Measurements from ENCODE around the gene BRINP3.

BRINP3 gene

DNA sequence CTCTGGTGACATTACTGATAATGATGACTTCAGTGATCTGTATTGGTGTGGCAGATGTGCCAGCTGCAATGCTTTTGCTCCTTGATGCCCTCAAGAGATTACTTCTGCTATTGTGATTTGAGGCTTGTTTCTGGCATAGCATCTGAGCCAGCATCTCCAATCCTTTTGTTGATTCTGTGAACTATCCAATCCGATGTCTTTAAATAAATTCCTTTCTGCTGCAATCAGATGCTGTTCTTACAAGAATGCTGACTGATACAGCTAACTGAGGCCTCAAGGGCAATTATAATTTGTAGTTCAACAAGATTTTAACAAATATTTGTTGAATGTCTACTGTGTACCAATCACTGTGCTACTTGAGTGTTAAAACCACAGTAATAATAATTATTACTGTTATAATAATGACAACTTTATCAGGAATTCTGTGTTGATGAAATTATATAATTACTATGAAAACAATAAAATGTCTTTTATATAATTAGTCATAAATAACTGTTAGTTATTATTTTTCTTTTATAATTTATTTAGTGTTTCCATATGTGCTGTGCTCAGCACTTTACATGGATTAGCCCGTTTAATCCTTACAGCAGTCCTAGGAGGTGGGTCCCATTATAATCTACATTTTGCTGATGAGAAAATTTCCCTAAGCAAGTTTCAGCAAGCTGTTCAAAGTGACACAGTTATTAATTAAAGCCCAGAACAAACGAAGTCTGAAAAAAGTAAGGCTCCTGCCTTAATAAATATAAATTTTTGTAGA is 308.2 kb downstream of the BRINP3 start:
- H3K9ac ChIP-seq (ENCODE audit: low read length): no peak overlapping the region
- H2AFZ ChIP-seq (ENCODE audit: low read depth, low read length, severe bottlenecking): no peak overlapping the region
- H3K9me2 ChIP-seq (replicated peaks; ENCODE audit: insufficient read depth, low read length): no peaks in the 10 kb centered on the region
- no peaks in the 10 kb centered on the region for H3K9me3 ChIP-seq (ENCODE audit: insufficient read depth, low read length)
- no peak overlapping the region for H3K4me2 ChIP-seq (ENCODE audit: low read depth, low read length, poor library complexity, severe bottlenecking)
- no peak overlapping the region for H3K27ac ChIP-seq (ENCODE audit: low read depth, low read length)
- H3K36me3 ChIP-seq (ENCODE audit: low read length): no peaks in the 10 kb centered on the region
- H3F3A ChIP-seq (ENCODE audit: insufficient read depth): no peaks in the 10 kb centered on the region
- TF ChIP-seq EZH2phosphoT487 (conservative IDR thresholded peaks at IDR 0.05; ENCODE audit: low read length): no peak
- TF ChIP-seq, protein P1, sequence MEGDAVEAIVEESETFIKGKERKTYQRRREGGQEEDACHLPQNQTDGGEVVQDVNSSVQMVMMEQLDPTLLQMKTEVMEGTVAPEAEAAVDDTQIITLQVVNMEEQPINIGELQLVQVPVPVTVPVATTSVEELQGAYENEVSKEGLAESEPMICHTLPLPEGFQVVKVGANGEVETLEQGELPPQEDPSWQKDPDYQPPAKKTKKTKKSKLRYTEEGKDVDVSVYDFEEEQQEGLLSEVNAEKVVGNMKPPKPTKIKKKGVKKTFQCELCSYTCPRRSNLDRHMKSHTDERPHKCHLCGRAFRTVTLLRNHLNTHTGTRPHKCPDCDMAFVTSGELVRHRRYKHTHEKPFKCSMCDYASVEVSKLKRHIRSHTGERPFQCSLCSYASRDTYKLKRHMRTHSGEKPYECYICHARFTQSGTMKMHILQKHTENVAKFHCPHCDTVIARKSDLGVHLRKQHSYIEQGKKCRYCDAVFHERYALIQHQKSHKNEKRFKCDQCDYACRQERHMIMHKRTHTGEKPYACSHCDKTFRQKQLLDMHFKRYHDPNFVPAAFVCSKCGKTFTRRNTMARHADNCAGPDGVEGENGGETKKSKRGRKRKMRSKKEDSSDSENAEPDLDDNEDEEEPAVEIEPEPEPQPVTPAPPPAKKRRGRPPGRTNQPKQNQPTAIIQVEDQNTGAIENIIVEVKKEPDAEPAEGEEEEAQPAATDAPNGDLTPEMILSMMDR (IDR thresholded peaks at IDR 0.05; ENCODE audit: insufficient read depth, low read length, poor library complexity, severe bottlenecking): no peak
- H3K4me3 ChIP-seq (ENCODE audit: insufficient read depth, low read length, poor library complexity, severe bottlenecking): no peak overlapping the region
- no peaks in the 10 kb centered on the region for H3K27me3 ChIP-seq (ENCODE audit: low read length)
- H4K20me1 ChIP-seq (ENCODE audit: low read depth, low read length): no peaks in the 10 kb centered on the region
- no peaks in the 10 kb centered on the region for H3K79me2 ChIP-seq (ENCODE audit: insufficient read depth, low read length)

DNA sequence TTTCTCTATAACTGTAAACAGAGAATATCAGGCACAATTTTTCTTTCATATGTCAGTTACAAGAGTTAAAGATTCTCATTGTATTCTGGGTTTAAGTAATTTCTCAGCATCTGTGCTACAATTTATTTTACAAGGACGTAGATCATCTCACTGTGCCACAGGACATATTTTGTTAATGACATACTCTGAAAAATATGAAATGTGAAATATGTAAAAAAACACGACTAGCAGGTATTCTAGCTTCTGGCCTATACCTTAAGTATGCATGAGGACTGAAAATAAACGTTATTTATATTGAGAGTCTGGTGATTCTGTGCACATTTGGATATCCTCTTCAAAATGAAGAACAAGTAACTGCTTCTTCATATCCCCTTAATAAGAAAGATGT is 308.8 kb downstream of the BRINP3 start:
- H3K4me2 ChIP-seq (ENCODE audit: low read depth, low read length, poor library complexity, severe bottlenecking): no peak overlapping the region
- no peak overlapping the region for H3K27ac ChIP-seq (ENCODE audit: low read depth, low read length)
- H3K4me3 ChIP-seq (ENCODE audit: insufficient read depth, low read length, poor library complexity, severe bottlenecking): no peak overlapping the region
- H3F3A ChIP-seq (ENCODE audit: insufficient read depth): no peaks in the 10 kb centered on the region
- no peaks in the 10 kb centered on the region for H3K36me3 ChIP-seq (ENCODE audit: low read length)
- TF ChIP-seq, protein P1 (IDR thresholded peaks at IDR 0.05; ENCODE audit: insufficient read depth, low read length, poor library complexity, severe bottlenecking): no peak
- no peak for TF ChIP-seq EZH2phosphoT487 (conservative IDR thresholded peaks at IDR 0.05; ENCODE audit: low read length)
- no peaks in the 10 kb centered on the region for H3K79me2 ChIP-seq (ENCODE audit: insufficient read depth, low read length)
- H3K9me2 ChIP-seq (replicated peaks; ENCODE audit: insufficient read depth, low read length): no peaks in the 10 kb centered on the region
- H3K27me3 ChIP-seq (ENCODE audit: low read length): no peaks in the 10 kb centered on the region
- H2AFZ ChIP-seq (ENCODE audit: low read depth, low read length, severe bottlenecking): no peak overlapping the region
- H3K9me3 ChIP-seq (ENCODE audit: insufficient read depth, low read length): no peaks in the 10 kb centered on the region
- H4K20me1 ChIP-seq (ENCODE audit: low read depth, low read length): no peaks in the 10 kb centered on the region
- no peak overlapping the region for H3K9ac ChIP-seq (ENCODE audit: low read length)

DNA sequence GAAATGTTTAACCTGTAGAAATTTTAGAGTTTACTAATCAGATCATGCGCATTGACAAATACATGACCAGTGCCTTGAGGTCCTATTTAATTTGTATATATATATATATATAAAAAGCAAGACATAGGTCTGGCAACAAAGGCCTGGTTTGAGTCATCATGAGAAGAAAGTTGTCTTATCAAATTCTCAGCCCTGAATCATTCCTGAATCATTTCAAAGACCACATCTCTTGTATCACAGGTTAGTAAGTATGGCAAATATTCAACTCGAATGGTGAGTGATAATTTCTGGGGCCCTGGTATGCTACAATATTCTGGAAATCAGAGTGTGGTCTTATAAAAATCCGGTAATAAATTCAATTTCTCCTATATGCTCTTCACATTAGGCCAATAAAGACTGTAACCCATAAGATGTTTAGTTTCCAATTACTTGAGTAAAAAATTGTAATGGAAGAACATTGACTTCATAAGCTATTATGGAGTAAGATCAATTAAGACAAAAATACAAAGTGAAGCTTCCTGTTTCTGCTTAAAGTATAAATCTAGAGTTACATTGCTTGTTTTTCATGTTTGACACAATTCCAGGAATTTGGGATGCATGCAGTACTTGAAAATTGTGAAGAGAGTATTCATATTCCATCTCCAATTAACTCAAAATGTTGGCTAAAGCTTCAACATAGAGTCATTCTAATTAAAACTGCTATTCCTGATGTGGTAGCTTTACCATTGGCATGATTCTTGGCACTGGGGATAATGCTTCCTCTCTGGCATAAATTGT is 309.4 kb downstream of the BRINP3 start:
- H3K9ac ChIP-seq (ENCODE audit: low read length): no peak overlapping the region
- no peak overlapping the region for H3K4me2 ChIP-seq (ENCODE audit: low read depth, low read length, poor library complexity, severe bottlenecking)
- H3K27ac ChIP-seq (ENCODE audit: low read depth, low read length): no peak overlapping the region
- no peaks in the 10 kb centered on the region for H3K9me3 ChIP-seq (ENCODE audit: insufficient read depth, low read length)
- no peaks in the 10 kb centered on the region for H3K36me3 ChIP-seq (ENCODE audit: low read length)
- no peaks in the 10 kb centered on the region for H3K9me2 ChIP-seq (replicated peaks; ENCODE audit: insufficient read depth, low read length)
- TF ChIP-seq, protein P1 (IDR thresholded peaks at IDR 0.05; ENCODE audit: insufficient read depth, low read length, poor library complexity, severe bottlenecking): no peak
- no peak for TF ChIP-seq EZH2phosphoT487 (conservative IDR thresholded peaks at IDR 0.05; ENCODE audit: low read length)
- H4K20me1 ChIP-seq (ENCODE audit: low read depth, low read length): no peaks in the 10 kb centered on the region
- H2AFZ ChIP-seq (ENCODE audit: low read depth, low read length, severe bottlenecking): no peak overlapping the region
- no peaks in the 10 kb centered on the region for H3F3A ChIP-seq (ENCODE audit: insufficient read depth)
- no peaks in the 10 kb centered on the region for H3K79me2 ChIP-seq (ENCODE audit: insufficient read depth, low read length)
- no peaks in the 10 kb centered on the region for H3K27me3 ChIP-seq (ENCODE audit: low read length)
- H3K4me3 ChIP-seq (ENCODE audit: insufficient read depth, low read length, poor library complexity, severe bottlenecking): no peak overlapping the region

Data from SU-DHL-6 (cell line).